Measurements from ENCODE around the gene FEN1. TPM values are rescaled to one million over a fixed set of nuclear protein-coding genes. Genes with fewer than 3 reads are reported as not detected.

Gene FEN1
- total RNA-seq, 4 donors from 2014 or later = 4.5 to 11.0 (median 4.6) TPM

GRCh38 chr11:61762223-61762615 lies 30.5 kb upstream of the FEN1 start:
- H3K36me3 ChIP-seq = no peaks in the 10 kb centered on the region
- H3K9me3 ChIP-seq = no peaks in the 10 kb centered on the region
- H3K4me1 ChIP-seq = peaks cover 0 to 7% (median 0%) of the 10 kb centered on the region in 4 donors
- no peak overlapping the region for H3K4me3 ChIP-seq
- TF ChIP-seq POLR2A (IDR thresholded peaks at IDR 0.05) (no peak), EP300 (IDR thresholded peaks at IDR 0.05) (no peak)
- TF ChIP-seq, protein P1, sequence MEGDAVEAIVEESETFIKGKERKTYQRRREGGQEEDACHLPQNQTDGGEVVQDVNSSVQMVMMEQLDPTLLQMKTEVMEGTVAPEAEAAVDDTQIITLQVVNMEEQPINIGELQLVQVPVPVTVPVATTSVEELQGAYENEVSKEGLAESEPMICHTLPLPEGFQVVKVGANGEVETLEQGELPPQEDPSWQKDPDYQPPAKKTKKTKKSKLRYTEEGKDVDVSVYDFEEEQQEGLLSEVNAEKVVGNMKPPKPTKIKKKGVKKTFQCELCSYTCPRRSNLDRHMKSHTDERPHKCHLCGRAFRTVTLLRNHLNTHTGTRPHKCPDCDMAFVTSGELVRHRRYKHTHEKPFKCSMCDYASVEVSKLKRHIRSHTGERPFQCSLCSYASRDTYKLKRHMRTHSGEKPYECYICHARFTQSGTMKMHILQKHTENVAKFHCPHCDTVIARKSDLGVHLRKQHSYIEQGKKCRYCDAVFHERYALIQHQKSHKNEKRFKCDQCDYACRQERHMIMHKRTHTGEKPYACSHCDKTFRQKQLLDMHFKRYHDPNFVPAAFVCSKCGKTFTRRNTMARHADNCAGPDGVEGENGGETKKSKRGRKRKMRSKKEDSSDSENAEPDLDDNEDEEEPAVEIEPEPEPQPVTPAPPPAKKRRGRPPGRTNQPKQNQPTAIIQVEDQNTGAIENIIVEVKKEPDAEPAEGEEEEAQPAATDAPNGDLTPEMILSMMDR (IDR thresholded peaks at IDR 0.05) = no peak
- 83% methylated on average over 6 to 10 of the region's 10 CpGs for WGBS, 2 donors
- no peak overlapping the region for H3K27ac ChIP-seq
- no peaks in the 10 kb centered on the region for H3K27me3 ChIP-seq
- DNase-seq (ENCODE audit: low spot score in 2 of 2) = no peak

DNA sequence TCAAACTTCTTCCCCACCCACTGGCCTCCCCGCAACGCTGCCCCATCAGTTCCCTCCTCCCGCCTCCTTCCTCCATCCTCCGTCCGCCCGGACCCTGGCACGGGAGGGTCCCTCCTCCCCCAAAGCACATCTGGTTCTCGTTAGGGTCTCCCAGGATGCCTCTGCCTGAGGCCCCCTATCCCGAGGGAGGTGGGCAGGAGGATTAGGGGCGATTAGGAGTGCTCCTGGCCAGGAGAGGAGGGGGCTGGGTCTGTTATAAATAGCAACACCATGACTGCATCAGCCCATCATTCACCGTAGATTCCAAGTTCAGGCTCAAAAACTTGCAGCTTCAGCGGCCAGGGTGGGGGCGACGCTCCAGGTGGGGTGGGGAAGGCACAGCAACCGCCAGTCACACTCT lies 29.9 kb upstream of the FEN1 start:
- WGBS, 2 donors = 49 to 57% methylated on average over 15 of the region's 15 CpGs
- Histone ChIP-seq H3K27ac (no peak overlapping the region), H3K4me1 (peaks cover 0 to 7% (median 0%) of the 10 kb centered on the region in 4 donors), H3K36me3 (no peaks in the 10 kb centered on the region), H3K4me3 (no peak overlapping the region), H3K27me3 (no peaks in the 10 kb centered on the region), H3K9me3 (no peaks in the 10 kb centered on the region)
- TF ChIP-seq, protein P1 (IDR thresholded peaks at IDR 0.05) = no peak
- TF ChIP-seq EP300 (IDR thresholded peaks at IDR 0.05) = no peak
- no peak for TF ChIP-seq POLR2A (IDR thresholded peaks at IDR 0.05)
- no peak for DNase-seq (ENCODE audit: low spot score in 2 of 2)

GRCh38 chr11:61763930-61764605 lies 28.6 kb upstream of the FEN1 start:
- Histone ChIP-seq H3K9me3 (no peaks in the 10 kb centered on the region), H3K27ac (no peak overlapping the region), H3K27me3 (no peaks in the 10 kb centered on the region), H3K36me3 (no peaks in the 10 kb centered on the region), H3K4me1 (peaks cover 0 to 7% (median 0%) of the 10 kb centered on the region in 4 donors), H3K4me3 (no peak overlapping the region)
- WGBS, 2 donors = 68 to 71% methylated on average over 13 to 14 of the region's 23 CpGs
- TF ChIP-seq POLR2A (IDR thresholded peaks at IDR 0.05) = no peak
- no peak for TF ChIP-seq EP300 (IDR thresholded peaks at IDR 0.05)
- DNase-seq (ENCODE audit: low spot score in 2 of 2) = no peak

DNA sequence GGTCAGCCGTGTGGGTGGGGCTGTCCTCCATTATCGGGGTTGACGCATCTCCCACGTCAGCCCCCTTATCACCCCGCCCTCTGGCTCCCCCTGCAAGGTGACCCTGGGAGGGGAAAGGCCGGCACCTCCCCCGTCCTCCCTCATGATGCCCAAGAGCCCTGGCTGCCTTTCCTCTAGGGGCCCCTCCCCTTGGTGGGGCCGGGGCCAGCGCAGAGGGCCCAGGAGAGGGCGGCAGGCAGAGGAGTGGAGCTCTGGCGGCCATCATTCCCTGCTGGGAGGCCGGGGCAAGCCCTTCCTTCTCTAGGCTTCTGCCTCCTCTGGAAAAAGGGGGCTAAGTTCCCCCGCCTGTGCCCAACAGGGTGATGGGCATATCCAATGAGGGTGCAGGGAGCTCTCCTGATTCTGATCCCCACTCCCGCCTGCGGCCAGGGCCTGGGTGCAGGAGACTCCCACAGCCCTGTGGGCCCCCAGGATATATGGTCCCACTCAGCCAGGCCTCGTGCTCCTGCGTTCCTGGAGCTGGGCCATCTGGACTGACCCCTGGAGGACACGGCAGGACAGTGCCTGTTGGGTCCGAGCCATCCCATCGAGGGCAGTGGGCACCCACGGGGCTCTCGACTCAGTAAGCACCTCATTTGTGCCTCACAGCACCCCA lies 28.0 kb upstream of the FEN1 start:
- H3K27ac ChIP-seq = no peak overlapping the region
- TF ChIP-seq, protein P1 (IDR thresholded peaks at IDR 0.05) = no peak
- no peak for TF ChIP-seq POLR2A (IDR thresholded peaks at IDR 0.05)
- TF ChIP-seq EP300 (IDR thresholded peaks at IDR 0.05) = no peak
- no peaks in the 10 kb centered on the region for H3K27me3 ChIP-seq
- WGBS, 2 donors = 33 to 57% methylated on average over 4 to 16 of the region's 22 CpGs
- peaks cover 0 to 14% (median 0%) of the 10 kb centered on the region in 4 donors for H3K4me1 ChIP-seq
- no peak for DNase-seq (ENCODE audit: low spot score in 2 of 2)
- H3K9me3 ChIP-seq = no peaks in the 10 kb centered on the region
- no peak overlapping the region for H3K4me3 ChIP-seq
- no peaks in the 10 kb centered on the region for H3K36me3 ChIP-seq

DNA sequence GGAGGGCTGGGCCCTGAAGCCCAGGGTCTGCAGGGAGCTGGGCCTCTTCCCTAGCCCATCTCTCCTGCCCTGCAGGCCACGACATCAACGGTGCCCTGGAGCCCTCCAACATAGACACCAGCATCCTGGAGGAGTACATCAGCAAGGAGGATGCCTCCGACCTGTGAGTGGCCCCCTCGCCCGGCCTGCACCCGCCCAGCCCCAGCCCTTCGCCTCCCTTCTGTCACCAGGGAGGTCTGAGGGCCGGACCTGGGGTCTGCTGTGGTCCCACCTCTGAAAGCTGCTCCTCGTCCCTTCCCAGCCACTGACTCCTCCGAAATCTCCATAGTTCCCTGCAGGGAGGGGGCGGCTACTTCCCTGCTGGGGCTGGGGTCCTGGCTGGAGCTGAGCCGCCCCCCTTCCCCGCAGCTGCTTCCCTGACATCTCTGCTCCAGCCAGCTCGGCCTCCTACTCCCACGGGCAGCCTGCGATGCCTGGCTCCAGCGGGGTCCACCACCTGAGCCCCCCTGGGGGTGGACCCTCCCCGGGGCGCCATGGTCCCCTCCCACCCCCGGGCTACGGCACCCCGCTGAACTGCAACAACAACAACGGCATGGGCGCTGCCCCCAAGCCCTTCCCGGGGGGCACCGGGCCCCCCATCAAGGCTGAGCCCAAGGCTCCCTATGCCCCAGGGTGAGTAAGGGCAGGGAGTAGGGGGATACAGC lies 27.0 kb upstream of the FEN1 start:
- Histone ChIP-seq H3K36me3 (no peaks in the 10 kb centered on the region), H3K9me3 (no peaks in the 10 kb centered on the region), H3K27ac (no peak overlapping the region), H3K4me3 (no peak overlapping the region), H3K27me3 (no peaks in the 10 kb centered on the region), H3K4me1 (peaks cover 0 to 14% (median 0%) of the 10 kb centered on the region in 4 donors)
- 78 to 80% methylated on average over 15 to 19 of the region's 26 CpGs for WGBS, 2 donors
- no peak for DNase-seq (ENCODE audit: low spot score in 2 of 2)
- TF ChIP-seq POLR2A (IDR thresholded peaks at IDR 0.05) (no peak), EP300 (IDR thresholded peaks at IDR 0.05) (no peak)
- TF ChIP-seq, protein P1 (IDR thresholded peaks at IDR 0.05) = no peak
